ENCODE data around the gene FILIP1L. TPM values are rescaled to one million over a fixed set of nuclear protein-coding genes. Genes with fewer than 3 reads are reported as not detected.

Gene FILIP1L
- total RNA-seq, 1 donor from 2014 or later = 1.5 TPM

DNA sequence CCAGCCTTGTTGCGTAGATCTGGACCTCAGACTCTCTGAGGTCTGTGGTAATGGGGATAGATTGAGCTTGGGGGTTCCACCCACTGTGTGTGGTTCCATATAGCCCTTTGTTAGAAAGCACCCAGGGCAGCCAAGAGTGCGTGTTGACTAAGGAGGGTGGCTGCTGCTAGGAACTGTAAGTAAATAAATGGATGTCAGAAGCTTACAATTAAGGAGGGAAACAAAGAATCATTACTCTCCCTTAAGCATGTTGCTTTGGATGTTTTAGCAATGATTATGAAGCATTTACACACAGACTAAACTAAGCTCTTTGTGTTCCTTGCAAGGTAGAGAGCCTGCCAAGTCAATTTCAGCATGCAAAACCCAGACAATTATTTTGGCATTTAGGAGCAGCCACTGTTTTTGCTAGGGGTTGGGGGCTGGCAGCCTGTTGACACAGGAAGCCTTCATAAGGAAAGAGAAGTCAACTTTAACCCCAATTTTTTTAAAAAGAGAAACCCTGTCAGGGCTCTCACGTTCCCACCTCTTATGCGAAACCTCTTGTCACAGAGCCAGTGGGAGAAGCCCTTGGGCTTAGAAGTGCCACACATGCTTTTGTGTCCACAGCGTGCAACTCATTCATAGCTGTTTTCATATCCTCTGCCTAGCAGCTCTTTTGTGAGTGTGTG lies 168.8 kb downstream of the FILIP1L start:
- no peak overlapping the region for H3K4me3 Mint-ChIP-seq
- ChIA-PET POLR2A (no interaction called here), CTCF (no interaction called here)
- H3K4me1 Mint-ChIP-seq = no peaks in the 10 kb centered on the region
- no peak for DNase-seq
- H3K27me3 Mint-ChIP-seq = no peaks in the 10 kb centered on the region
- no peaks in the 10 kb centered on the region for H3K36me3 Mint-ChIP-seq (ENCODE audit: low read depth)
- H3K27ac Mint-ChIP-seq = no peak overlapping the region
- intact Hi-C loops (cut with micrococcal nuclease) = no loop called here
- ATAC-seq (ENCODE audit: low read depth) = no peak
- H3K9me3 Mint-ChIP-seq = no peaks in the 10 kb centered on the region
- TF ChIP-seq, protein P1, sequence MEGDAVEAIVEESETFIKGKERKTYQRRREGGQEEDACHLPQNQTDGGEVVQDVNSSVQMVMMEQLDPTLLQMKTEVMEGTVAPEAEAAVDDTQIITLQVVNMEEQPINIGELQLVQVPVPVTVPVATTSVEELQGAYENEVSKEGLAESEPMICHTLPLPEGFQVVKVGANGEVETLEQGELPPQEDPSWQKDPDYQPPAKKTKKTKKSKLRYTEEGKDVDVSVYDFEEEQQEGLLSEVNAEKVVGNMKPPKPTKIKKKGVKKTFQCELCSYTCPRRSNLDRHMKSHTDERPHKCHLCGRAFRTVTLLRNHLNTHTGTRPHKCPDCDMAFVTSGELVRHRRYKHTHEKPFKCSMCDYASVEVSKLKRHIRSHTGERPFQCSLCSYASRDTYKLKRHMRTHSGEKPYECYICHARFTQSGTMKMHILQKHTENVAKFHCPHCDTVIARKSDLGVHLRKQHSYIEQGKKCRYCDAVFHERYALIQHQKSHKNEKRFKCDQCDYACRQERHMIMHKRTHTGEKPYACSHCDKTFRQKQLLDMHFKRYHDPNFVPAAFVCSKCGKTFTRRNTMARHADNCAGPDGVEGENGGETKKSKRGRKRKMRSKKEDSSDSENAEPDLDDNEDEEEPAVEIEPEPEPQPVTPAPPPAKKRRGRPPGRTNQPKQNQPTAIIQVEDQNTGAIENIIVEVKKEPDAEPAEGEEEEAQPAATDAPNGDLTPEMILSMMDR (IDR thresholded peaks at IDR 0.05) = no peak

DNA sequence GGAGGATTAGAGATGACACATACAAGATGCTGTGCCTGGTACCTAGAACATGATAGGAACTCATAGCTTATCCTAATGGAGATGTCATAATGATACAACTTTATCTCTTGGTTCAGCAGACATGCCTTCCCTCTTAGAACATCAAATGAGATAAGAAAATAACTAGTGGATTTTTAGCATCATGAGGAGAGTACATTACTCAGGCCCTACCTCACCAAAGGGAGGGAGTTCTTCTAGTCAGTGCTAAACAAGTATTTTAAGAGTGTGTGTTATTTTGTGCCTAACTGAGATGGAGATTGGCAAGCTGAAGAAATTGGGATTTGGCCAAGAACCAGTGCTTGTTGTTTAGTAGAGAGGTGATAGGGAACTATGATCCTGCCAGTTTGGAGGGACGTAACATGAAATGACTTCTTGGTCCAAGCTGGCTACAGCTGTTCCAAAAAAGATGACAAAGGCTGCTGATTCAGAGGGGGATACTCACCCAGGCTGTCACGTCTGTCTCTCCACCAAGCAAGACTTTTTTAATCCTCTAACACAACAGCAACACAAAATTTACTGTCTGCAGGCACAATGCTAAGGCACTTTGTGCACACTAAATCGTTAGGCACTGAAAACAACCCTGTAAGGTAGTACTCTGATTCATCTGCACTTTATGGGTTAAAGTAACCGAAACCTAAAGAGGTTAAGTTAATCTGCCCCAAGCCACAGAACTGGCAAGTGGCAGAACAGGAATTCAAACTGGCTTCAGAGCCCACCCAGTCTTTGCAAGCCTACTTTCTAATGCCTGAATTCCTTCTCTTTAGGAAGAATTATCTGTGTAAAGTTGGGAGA lies 170.2 kb downstream of the FILIP1L start:
- intact Hi-C loops (cut with micrococcal nuclease) = no loop called here
- ATAC-seq (ENCODE audit: low read depth) (no peak), DNase-seq (no peak)
- TF ChIP-seq, protein P1 (IDR thresholded peaks at IDR 0.05) = no peak
- ChIA-PET CTCF (no interaction called here), POLR2A (no interaction called here)
- no peaks in the 10 kb centered on the region for H3K36me3 Mint-ChIP-seq (ENCODE audit: low read depth)
- H3K27me3 Mint-ChIP-seq = no peaks in the 10 kb centered on the region
- H3K4me3 Mint-ChIP-seq = no peak overlapping the region
- no peak overlapping the region for H3K27ac Mint-ChIP-seq
- H3K9me3 Mint-ChIP-seq = no peaks in the 10 kb centered on the region
- H3K4me1 Mint-ChIP-seq = peaks cover 4% of the 10 kb centered on the region

DNA sequence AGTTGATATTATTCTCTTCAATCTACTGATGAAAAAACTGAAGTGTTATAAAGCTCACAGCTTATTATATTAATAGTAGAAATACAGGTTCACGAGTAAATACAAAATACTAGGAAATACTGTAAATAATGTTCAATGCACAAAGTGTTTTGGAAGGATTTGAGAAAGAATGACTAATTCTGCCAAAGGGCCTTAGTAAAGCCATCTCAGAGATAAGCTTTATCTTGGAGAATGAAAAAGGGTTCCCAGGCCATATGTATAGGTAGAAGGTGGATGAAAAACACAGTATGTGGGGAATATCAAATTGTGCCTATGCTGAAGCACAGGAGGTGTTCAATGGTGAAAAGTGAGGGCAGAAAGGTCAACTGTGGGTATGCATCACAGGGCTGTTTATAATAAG lies 173.1 kb downstream of the FILIP1L start:
- Mint-ChIP-seq H3K36me3 (ENCODE audit: low read depth) (no peaks in the 10 kb centered on the region), H3K27me3 (no peaks in the 10 kb centered on the region), H3K4me1 (peaks cover 25% of the 10 kb centered on the region), H3K27ac (no peak overlapping the region), H3K9me3 (no peaks in the 10 kb centered on the region), H3K4me3 (no peak overlapping the region)
- CTCF ChIA-PET = no interaction called here
- intact Hi-C loops (cut with micrococcal nuclease) = no loop called here
- ATAC-seq (ENCODE audit: low read depth) = no peak
- POLR2A ChIA-PET = no interaction called here
- TF ChIP-seq, protein P1 (IDR thresholded peaks at IDR 0.05) = no peak
- no peak for DNase-seq

DNA sequence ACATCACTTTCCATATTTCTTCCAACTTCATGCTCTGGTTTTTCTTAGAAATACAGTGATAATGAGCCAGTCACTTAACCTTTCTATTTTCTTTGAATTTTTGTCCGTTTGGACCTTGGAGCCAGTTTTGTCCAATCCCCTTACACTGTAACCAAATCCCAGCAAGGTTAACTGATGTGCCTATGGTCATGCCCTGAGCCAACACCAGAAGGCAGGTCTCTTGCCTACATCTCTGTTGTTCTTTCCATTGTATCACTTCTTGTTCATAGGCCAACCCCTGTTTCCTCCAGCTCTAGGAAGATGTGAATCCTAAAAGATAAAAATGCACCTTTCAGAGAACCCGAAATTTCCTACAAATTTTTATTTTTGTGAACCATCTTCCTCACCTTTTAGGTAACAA lies 174.0 kb downstream of the FILIP1L start:
- ATAC-seq (ENCODE audit: low read depth) (no peak), DNase-seq (no peak)
- TF ChIP-seq, protein P1 (IDR thresholded peaks at IDR 0.05) = no peak
- POLR2A ChIA-PET = no interaction called here
- peaks cover 27% of the 10 kb centered on the region for H3K4me1 Mint-ChIP-seq
- CTCF ChIA-PET = no interaction called here
- no peaks in the 10 kb centered on the region for H3K36me3 Mint-ChIP-seq (ENCODE audit: low read depth)
- intact Hi-C loops (cut with micrococcal nuclease) = no loop called here
- H3K9me3 Mint-ChIP-seq = no peaks in the 10 kb centered on the region
- H3K27me3 Mint-ChIP-seq = no peaks in the 10 kb centered on the region
- H3K4me3 Mint-ChIP-seq = no peak overlapping the region
- no peak overlapping the region for H3K27ac Mint-ChIP-seq

DNA sequence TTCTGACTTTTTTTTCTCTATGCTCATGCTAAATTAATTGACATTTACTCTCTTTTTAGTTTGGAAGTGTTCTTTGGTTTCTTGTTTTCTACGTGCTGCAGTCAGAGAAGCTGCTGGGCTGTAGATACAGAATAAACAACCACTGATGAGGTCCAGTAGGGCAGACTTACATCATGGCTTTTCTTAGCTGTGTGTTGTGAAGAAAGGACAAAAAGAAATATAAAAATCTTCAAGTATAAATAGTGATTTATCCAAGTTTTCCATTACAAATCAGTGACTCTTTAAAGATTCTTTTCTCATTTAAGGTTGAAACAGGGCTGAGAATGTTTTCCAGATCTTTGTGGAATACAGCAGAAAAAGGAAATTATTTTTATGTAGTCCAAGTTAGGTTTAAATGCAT lies 174.4 kb downstream of the FILIP1L start:
- intact Hi-C loops (cut with micrococcal nuclease) = loop anchor here (2.0 kb wide), 1 partner anchor 321 kb away; the partner anchor contains the start of gene TBC1D23
- CTCF ChIA-PET = no interaction called here
- Mint-ChIP-seq H3K27me3 (no peaks in the 10 kb centered on the region), H3K27ac (no peak overlapping the region), H3K9me3 (no peaks in the 10 kb centered on the region), H3K4me1 (peaks cover 27% of the 10 kb centered on the region), H3K4me3 (no peak overlapping the region), H3K36me3 (ENCODE audit: low read depth) (no peaks in the 10 kb centered on the region)
- TF ChIP-seq, protein P1 (IDR thresholded peaks at IDR 0.05) = no peak
- DNase-seq (no peak), ATAC-seq (ENCODE audit: low read depth) (no peak)
- POLR2A ChIA-PET = no interaction called here
